ENCODE data around the gene BSG. TPM values are rescaled to one million over a fixed set of nuclear protein-coding genes. Genes with fewer than 3 reads are reported as not detected.

The BSG gene
- total and polyA plus RNA-seq, 2 of the 4 experiments (the other 2 are of a cell fraction), result 130 to 698 TPM

DNA sequence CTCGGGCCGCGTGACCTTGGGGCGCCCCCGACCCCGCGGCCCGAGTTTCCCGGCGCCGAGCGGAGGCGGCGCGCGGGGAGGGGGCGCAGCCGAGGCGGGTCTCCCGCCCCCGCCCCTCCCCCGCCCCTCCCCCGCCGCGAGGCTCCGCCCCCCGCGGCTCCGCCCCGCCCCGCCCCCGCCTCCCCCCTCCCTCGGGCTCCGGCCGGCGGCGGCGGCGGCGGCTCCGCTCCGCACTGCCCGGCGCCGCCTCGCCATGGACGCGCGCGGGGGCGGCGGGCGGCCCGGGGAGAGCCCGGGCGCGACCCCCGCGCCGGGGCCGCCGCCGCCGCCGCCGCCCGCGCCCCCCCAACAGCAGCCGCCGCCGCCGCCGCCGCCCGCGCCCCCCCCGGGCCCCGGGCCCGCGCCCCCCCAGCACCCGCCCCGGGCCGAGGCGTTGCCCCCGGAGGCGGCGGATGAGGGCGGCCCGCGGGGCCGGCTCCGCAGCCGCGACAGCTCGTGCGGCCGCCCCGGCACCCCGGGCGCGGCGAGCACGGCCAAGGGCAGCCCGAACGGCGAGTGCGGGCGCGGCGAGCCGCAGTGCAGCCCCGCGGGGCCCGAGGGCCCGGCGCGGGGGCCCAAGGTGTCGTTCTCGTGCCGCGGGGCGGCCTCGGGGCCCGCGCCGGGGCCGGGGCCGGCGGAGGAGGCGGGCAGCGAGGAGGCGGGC, 17.4 kb downstream of the BSG start, which contains the start of gene HCN2:
TSS of gene HCN2 (plus strand) at position 189 of the 703 bp plus-strand sequence. CDS start at position 254, 65 bp downstream.
- peak within 1 kb of the TSS; percentile 64 for H3K4me2 ChIP-seq (ENCODE audit: low read depth, low read length)
- H3K36me3 ChIP-seq (ENCODE audit: control insufficient read depth, insufficient read depth, low read length), result no peaks in the 10 kb centered on the region
- H3K56ac ChIP-seq (ENCODE audit: extremely low read depth, insufficient read depth, low read length), result no peak within 1 kb of the TSS
- DNase-seq (no peak), ATAC-seq (ENCODE audit: low read depth) (peak; percentile 38)
- H3K9me3 ChIP-seq (ENCODE audit: control insufficient read depth, insufficient read depth, low read length), result no peaks in the 10 kb centered on the region
- no peak within 1 kb of the TSS for H4K91ac ChIP-seq (ENCODE audit: insufficient read depth, low read depth, low read length)
- CTCF ChIA-PET, result no interaction called here
- H3K4me1 ChIP-seq (ENCODE audit: control insufficient read depth, insufficient read depth, low read length), result peaks cover 5% of the 10 kb centered on the region
- H4K5ac ChIP-seq (ENCODE audit: low read depth, low read length), result no peak within 1 kb of the TSS
- intact Hi-C loops (cut with micrococcal nuclease) (loop anchor here (2.0 kb wide), 1 partner anchor 43 kb away; the partner anchor contains the start of gene POLRMT), dilution Hi-C loops (cut with HindIII; ENCODE audit: low sequenced_read_pairs, unreplicated experiment) (no loop called here), in situ Hi-C loops (cut with MboI; ENCODE audit: low sequenced_read_pairs) (loop anchor here (5.0 kb wide), 1 partner anchor 142 kb away; no protein-coding TSS in a partner anchor)
- H3K9me1 ChIP-seq (ENCODE audit: insufficient read depth, low read length), result no peaks in the 10 kb centered on the region
- H2BK5ac ChIP-seq (ENCODE audit: low read depth, low read length, poor library complexity, severe bottlenecking), result no peak within 1 kb of the TSS
- H3K4me3 ChIP-seq (ENCODE audit: insufficient read depth, low read depth, low read length), result peak within 1 kb of the TSS; percentile 36
- POLR2A ChIA-PET (ENCODE audit: unreplicated experiment), result no interaction called here
- 0% methylated on average over 7 of the region's 132 CpGs; no CpG with 5 or more reads in 1 of the 2 experiments for WGBS, 2 experiments (ENCODE audit: extremely low coverage in 2 of 2, insufficient read length in 1 of 2)
- H3K23ac ChIP-seq (ENCODE audit: low read depth, low read length), result no peak within 1 kb of the TSS
- H2AFZ ChIP-seq (replicated peaks; ENCODE audit: low read length, poor library complexity), result peak within 1 kb of the TSS; percentile 61
- no peaks in the 10 kb centered on the region for H3K79me1 ChIP-seq (ENCODE audit: low read depth in 1 of 2, low read length in 2 of 2)
- no peak within 1 kb of the TSS for H2AK5ac ChIP-seq (ENCODE audit: low read depth, low read length)
- no peak within 1 kb of the TSS for H3K18ac ChIP-seq (ENCODE audit: low read depth, low read length)
- TF ChIP-seq RFX5 (IDR thresholded peaks at IDR 0.05; ENCODE audit: low read depth, low read length) (no peak), FOS (IDR thresholded peaks at IDR 0.05; ENCODE audit: low read depth, low read length) (no peak), RAD21 (IDR thresholded peaks at IDR 0.05; ENCODE audit: low read length) (no peak), CEBPB (IDR thresholded peaks at IDR 0.05; ENCODE audit: low read depth, low read length) (no peak), MAZ (IDR thresholded peaks at IDR 0.05; ENCODE audit: borderline replicate concordance, low read depth, low read length) (no peak), MAFK (IDR thresholded peaks at IDR 0.05; ENCODE audit: low read depth, low read length) (no peak), BHLHE40 (IDR thresholded peaks at IDR 0.05; ENCODE audit: low read depth, low read length) (no peak), CHD1 (IDR thresholded peaks at IDR 0.05; ENCODE audit: low read depth, low read length) (no peak), NFE2L2 (IDR thresholded peaks at IDR 0.05; ENCODE audit: low read depth, low read length) (no peak), SMC3 (IDR thresholded peaks at IDR 0.05; ENCODE audit: low read depth, low read length) (no peak), RCOR1 (IDR thresholded peaks at IDR 0.05; ENCODE audit: insufficient replicate concordance, low read length) (no peak), ELK1 (IDR thresholded peaks at IDR 0.05; ENCODE audit: borderline replicate concordance, low read depth, low read length) (no peak), MXI1 (IDR thresholded peaks at IDR 0.05; ENCODE audit: borderline replicate concordance, low read depth, low read length) (no peak), POLR2A (IDR thresholded peaks at IDR 0.05; ENCODE audit: low read depth, low read length) (no peak)
- TF ChIP-seq, protein P1, sequence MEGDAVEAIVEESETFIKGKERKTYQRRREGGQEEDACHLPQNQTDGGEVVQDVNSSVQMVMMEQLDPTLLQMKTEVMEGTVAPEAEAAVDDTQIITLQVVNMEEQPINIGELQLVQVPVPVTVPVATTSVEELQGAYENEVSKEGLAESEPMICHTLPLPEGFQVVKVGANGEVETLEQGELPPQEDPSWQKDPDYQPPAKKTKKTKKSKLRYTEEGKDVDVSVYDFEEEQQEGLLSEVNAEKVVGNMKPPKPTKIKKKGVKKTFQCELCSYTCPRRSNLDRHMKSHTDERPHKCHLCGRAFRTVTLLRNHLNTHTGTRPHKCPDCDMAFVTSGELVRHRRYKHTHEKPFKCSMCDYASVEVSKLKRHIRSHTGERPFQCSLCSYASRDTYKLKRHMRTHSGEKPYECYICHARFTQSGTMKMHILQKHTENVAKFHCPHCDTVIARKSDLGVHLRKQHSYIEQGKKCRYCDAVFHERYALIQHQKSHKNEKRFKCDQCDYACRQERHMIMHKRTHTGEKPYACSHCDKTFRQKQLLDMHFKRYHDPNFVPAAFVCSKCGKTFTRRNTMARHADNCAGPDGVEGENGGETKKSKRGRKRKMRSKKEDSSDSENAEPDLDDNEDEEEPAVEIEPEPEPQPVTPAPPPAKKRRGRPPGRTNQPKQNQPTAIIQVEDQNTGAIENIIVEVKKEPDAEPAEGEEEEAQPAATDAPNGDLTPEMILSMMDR (conservative IDR thresholded peaks at IDR 0.05; ENCODE audit: low read depth, low read length), result no peak
- TF ChIP-seq, protein P2, sequence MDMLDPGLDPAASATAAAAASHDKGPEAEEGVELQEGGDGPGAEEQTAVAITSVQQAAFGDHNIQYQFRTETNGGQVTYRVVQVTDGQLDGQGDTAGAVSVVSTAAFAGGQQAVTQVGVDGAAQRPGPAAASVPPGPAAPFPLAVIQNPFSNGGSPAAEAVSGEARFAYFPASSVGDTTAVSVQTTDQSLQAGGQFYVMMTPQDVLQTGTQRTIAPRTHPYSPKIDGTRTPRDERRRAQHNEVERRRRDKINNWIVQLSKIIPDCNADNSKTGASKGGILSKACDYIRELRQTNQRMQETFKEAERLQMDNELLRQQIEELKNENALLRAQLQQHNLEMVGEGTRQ (IDR thresholded peaks at IDR 0.05; ENCODE audit: low read depth, low read length), result no peak
- H4K8ac ChIP-seq (ENCODE audit: low read depth in 2 of 2, low read length in 2 of 2), result no peak within 1 kb of the TSS
- H4K20me1 ChIP-seq (ENCODE audit: insufficient read depth, low read length), result peaks cover 33% of the 10 kb centered on the region
- H3K27me3 ChIP-seq (ENCODE audit: control insufficient read depth, insufficient read depth, low read length), result peaks cover 24% of the 10 kb centered on the region
- no peak within 1 kb of the TSS for H3K27ac ChIP-seq (ENCODE audit: insufficient read depth, low read length)
- H2BK120ac ChIP-seq (ENCODE audit: low read depth, low read length), result no peak within 1 kb of the TSS
- H3K14ac ChIP-seq (replicated peaks; ENCODE audit: low read depth, low read length), result no peak within 1 kb of the TSS
- no peak within 1 kb of the TSS for H2BK20ac ChIP-seq (ENCODE audit: low read depth, low read length)
- H2BK15ac ChIP-seq (ENCODE audit: low read depth, low read length), result no peak within 1 kb of the TSS
- no peak within 1 kb of the TSS for H3K9ac ChIP-seq (ENCODE audit: low read depth, low read length)
- H3K4ac ChIP-seq (ENCODE audit: low read depth, low read length), result no peak within 1 kb of the TSS
- BruUV-seq (replicated peaks), result no TSS peak
- no peak within 1 kb of the TSS for H2AK9ac ChIP-seq (replicated peaks; ENCODE audit: low read depth, low read length, poor library complexity)
